Progenitor cell of endocrine pancreas (in vitro differentiated cells): Measurements from ENCODE around the gene CRLF2. TPM values are rescaled to one million over a fixed set of nuclear protein-coding genes. Genes with fewer than 3 reads are reported as not detected.
"Not testable (repeated sequence)": the region's sequence is repeated elsewhere in the genome, so short reads cannot be mapped to it uniquely, and the experiment has no call there.

Experiments used
- DNase-seq: peaks from one replicate; pipeline ENCODE4 v3.0.0; 2021; ENCODE audit warnings: low spot score; ENCODE audit not compliant: unreplicated experiment
- H3K27ac Mint-ChIP-seq: 2 replicates; pipeline ENCODE4 v1.8.0; 2021; ENCODE audit warnings: mild to moderate bottlenecking, moderate library complexity, mixed read lengths
- H3K27me3 Mint-ChIP-seq: 2 replicates; pipeline ENCODE4 v1.8.0; 2021; ENCODE audit warnings: mixed read lengths
- H3K36me3 Mint-ChIP-seq: 2 replicates; pipeline ENCODE4 v1.8.0; 2022; ENCODE audit warnings: mixed read lengths; ENCODE audit not compliant: insufficient read depth
- H3K4me1 Mint-ChIP-seq: 2 replicates; pipeline ENCODE4 v1.8.0; 2021; ENCODE audit warnings: low read depth, mixed read lengths
- H3K4me3 Mint-ChIP-seq: 2 replicates; pipeline ENCODE4 v1.8.0; 2021; ENCODE audit warnings: low read depth, mild to moderate bottlenecking, moderate library complexity, mixed read lengths
- H3K9me3 Mint-ChIP-seq: 2 replicates; pipeline ENCODE4 v1.8.0; 2021; ENCODE audit warnings: low read depth, mixed read lengths
- CTCF ChIP-seq: fragments of 200-600 bp; sonication (generic); IDR thresholded peaks from one replicate; pipeline ENCODE4 v1.5.0; 2021; ENCODE audit warnings: antibody characterized with exemption, mild to moderate bottlenecking; ENCODE audit not compliant: unreplicated experiment
- total RNA-seq: library from RNA; stranded (reverse); gene quantifications from 2 replicates; pipeline ENCODE4 v1.2.1, GENCODE V29; 2021

Gene CRLF2
- total RNA-seq, 1 donor from 2014 or later: not detected

GRCh38 chrX:1210844-1211243 is 1.6 kb downstream of the CRLF2 start:
- no peaks in the 10 kb centered on the region for H3K27me3 Mint-ChIP-seq
- no peaks in the 10 kb centered on the region for H3K36me3 Mint-ChIP-seq
- TF ChIP-seq CTCF: no peak
- no peak overlapping the region for H3K27ac Mint-ChIP-seq
- DNase-seq: no peak
- peaks cover 6% of the 10 kb centered on the region for H3K9me3 Mint-ChIP-seq
- no peaks in the 10 kb centered on the region for H3K4me1 Mint-ChIP-seq
- no peak overlapping the region for H3K4me3 Mint-ChIP-seq

GRCh38 chrX:1207496-1208025 is 4.9 kb downstream of the CRLF2 start:
- Mint-ChIP-seq H3K27ac (no peak overlapping the region), H3K4me1 (peaks cover 2% of the 10 kb centered on the region), H3K27me3 (no peaks in the 10 kb centered on the region), H3K36me3 (no peaks in the 10 kb centered on the region), H3K4me3 (no peak overlapping the region), H3K9me3 (peaks cover 6% of the 10 kb centered on the region)
- DNase-seq: no peak
- no peak for TF ChIP-seq CTCF

GRCh38 chrX:1205681-1206611 is 6.5 kb downstream of the CRLF2 start:
- Mint-ChIP-seq H3K4me3 (peak overlapping the region; percentile 67), H3K27me3 (no peaks in the 10 kb centered on the region), H3K4me1 (peaks cover 2% of the 10 kb centered on the region), H3K9me3 (peaks cover 5% of the 10 kb centered on the region), H3K27ac (no peak overlapping the region), H3K36me3 (no peaks in the 10 kb centered on the region)
- no peak for DNase-seq
- no peak for TF ChIP-seq CTCF

GRCh38 chrX:1202251-1202650 is 10.2 kb downstream of the CRLF2 start:
- DNase-seq: no peak

GRCh38 chrX:1196436-1196835 is 16.0 kb downstream of the CRLF2 start:
- no peak overlapping the region for H3K4me3 Mint-ChIP-seq
- no peaks in the 10 kb centered on the region for H3K27me3 Mint-ChIP-seq
- H3K36me3 Mint-ChIP-seq: no peaks in the 10 kb centered on the region
- no peaks in the 10 kb centered on the region for H3K4me1 Mint-ChIP-seq
- no peak overlapping the region for H3K27ac Mint-ChIP-seq
- DNase-seq: no peak
- TF ChIP-seq CTCF: no peak
- H3K9me3 Mint-ChIP-seq: no peaks in the 10 kb centered on the region

More at GRCh38 chrX:1202251-1202650, 10.2 kb downstream of the CRLF2 start:
- no peaks in the 10 kb centered on the region for H3K36me3 Mint-ChIP-seq
- no peaks in the 10 kb centered on the region for H3K9me3 Mint-ChIP-seq
- H3K27me3 Mint-ChIP-seq: no peaks in the 10 kb centered on the region
- H3K27ac Mint-ChIP-seq: no peak overlapping the region
- H3K4me1 Mint-ChIP-seq: peaks cover 2% of the 10 kb centered on the region
- H3K4me3 Mint-ChIP-seq: no peak overlapping the region
- no peak for TF ChIP-seq CTCF

- H3K36me3 Mint-ChIP-seq, H3K27me3 Mint-ChIP-seq, H3K9me3 Mint-ChIP-seq, H3K27ac Mint-ChIP-seq, H3K4me1 Mint-ChIP-seq, DNase-seq, H3K4me3 Mint-ChIP-seq: not testable (repeated sequence)
These were observed 20.3 kb downstream of the CRLF2 start for GRCh38 chrX:1192196-1192595.
